SKM-1 (cell line): Measurements from ENCODE around the gene MTM1.

Source experiments
- DNase-seq: peaks from one replicate; lab custom pipeline; 2025; ENCODE audit not compliant: unreplicated experiment; lab: John Stamatoyannopoulos, UW

MTM1 gene

DNA sequence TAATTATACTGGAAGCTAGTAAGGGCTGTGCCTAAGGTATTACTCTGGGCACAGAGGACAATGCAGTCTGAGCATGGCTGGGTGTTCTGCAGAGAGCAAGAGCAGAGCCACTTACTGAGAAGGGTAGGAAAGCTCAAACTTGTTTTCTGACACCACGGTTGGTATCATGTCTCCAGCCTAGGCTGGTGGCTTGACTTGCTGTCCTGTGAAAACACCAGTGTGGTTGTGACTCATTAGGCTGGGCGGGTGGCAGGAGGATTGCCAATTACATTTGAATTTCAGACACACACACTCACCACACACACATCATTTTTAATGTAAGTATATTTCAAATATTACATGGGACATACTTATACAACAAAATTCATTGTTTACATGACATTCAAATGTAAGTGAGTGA is 19.7 kb upstream of the MTM1 start:
- DNase-seq: no peak

DNA sequence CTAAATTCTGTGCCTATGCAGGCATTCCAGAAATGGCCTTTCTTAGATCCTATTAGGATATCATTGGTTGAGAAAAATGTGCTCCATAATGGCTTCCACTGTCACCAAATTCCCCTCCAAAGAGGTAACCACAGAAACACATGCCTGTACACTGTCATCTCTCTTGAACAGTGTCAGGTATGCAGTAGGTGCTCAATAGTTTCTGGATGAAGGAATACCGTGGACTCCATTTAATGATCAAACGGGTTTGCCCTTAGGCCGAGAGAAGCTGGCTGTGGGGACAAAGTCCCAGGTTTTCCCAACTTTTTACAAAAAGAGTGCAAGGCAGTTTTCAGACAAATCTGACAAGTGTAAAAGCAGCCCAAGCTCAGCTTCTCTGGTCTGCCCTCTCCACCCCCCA is 16.5 kb upstream of the MTM1 start:
- DNase-seq: no peak

DNA sequence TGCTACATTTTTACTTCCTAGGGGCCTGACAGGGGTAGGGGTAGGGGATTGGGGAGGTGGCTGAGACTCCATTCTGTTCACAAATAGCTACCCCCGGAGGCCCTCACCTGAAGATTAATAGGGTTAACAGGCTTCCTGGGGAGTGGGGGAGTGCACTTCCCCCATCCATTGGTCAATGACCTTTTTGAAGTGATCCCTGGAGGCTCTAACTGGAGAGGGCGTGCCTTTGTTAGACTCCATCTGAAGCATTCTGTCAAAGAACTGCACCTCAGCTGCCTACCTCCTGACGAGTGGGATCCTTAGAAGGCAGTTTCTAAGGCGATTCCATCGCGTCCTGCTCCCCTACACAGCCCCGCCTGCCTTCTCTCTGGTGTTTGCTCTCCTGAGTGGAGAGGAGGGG is 10.0 kb upstream of the MTM1 start:
- DNase-seq: no peak

DNA sequence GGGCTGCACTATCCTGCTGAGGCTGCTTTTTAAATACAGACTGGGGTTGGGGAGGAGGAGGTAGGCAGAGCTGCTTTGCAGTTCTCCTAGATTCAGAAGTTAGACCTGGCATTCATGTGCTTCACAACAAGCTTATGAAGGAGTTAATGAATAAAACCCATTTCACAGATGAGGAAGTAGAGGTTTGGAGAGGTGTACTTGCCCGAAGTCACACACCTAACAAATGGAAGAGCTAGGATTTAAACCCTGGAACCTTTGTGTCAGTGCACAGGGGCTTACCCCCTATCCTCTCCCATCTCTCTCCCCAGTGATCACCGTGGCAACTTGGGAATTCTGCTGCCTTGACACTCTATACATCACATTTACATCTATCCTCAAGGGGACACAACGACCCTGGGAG is 3.6 kb upstream of the MTM1 start:
- no peak for DNase-seq

DNA sequence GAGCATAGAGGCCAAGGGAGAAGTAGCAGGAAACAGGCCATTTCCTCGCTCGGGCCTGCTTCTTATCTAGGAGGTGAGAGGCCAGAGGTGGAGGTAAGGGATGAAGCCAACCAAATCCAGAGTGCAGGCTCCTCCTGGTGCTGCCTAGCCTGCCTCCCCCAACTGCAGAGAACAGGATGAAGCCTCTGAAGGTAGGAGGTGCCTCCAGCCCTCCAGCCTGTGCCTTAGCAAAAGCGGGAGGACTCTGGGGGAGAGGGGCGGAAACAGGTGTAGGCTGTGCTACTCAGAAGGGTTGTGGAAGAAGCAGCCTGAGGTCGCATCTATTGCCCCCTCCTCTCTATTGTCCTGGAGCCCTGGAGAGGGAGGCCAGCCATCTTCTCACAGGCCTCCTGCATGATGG is 2.9 kb upstream of the MTM1 start:
- no peak for DNase-seq

DNA sequence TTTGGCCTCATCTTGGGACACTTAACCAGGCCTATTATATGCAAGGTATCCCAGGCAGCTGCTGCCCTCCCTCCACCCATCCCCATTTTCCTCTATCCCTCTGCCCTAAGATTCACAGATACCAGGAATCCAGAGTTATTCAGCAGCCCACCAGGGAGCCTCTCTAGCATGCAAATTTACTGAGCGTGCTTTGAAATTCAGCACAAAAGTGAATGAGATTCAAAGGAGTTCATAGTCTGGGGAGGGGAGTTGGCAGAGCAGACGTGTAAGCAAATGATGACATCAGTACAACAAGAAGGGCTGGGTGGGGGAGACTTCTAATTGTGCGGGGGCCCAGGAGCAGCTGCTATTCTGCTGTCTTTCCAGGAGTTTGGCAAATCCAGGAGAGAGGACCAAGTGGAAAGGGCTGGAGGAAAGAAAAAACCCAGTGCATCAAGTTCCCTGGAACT is 1.7 kb upstream of the MTM1 start:
- DNase-seq: no peak

DNA sequence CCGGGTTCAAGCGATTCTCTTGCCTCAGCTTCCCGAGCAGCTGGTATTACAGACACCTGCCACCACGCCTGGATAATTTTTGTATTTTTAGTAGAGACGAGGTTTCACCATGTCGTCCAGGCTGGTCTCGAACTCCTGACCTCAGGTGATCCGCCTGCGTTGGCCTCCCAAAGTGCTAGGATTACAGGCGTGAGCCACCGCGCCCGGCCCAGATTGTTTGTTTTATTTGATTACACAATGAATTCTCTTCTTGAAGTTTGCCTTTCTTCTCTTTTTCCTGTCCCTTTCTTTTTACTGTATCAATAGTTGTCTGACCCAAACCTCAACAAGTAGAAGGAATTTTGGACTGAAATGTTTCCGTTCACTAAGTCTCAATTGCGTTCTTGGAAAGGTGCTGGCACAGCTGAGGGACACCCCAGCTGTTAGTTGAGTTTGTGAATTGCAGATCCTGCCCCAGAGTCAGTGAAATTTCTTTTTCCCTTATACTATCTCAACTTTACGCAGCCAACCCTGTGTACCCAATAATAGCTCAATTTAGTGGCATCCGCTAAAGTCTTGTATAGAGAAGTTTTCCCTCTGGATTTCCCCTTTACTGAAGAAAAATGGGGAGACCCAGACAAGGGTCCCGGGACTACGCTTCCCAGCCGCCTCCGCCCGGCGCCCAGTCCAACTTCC is 639 bp upstream of the MTM1 start:
- DNase-seq: no peak

DNA sequence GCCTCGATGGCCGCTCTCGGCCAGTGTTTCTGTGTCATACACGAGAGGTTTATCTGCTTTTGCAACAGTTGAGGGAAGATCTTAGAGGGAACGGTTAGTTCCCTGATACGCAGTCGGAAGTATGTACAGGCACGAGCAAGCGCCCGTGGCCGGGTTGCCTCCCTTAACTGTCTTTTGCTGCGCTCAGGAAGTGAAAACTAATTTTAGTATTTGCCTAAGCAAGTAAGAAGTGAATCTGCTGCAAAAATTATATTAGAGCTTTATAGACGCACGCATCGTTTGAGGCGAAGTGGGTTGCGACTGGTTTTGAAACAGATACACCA is 695 bp downstream of the MTM1 start:
- DNase-seq: peak; percentile 24

DNA sequence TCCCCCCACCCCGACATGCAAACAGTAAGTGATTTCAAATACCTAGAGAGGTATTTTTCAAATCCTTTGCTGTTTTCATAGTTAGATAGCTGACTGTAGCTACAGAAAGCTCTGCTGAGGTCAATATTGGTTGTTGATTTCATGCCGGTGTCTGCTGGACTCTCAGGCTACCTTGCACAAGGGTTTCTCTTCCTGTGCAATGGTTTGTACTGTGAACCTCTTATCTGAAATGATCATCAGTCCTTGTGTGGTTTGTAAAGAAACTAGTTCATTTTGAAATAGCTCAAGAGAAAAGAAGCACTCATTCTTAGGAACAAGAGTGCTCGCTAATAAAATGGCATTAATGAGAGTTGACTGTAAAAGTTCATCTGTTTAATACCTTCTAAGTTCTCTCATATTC is 2.1 kb downstream of the MTM1 start:
- DNase-seq: no peak

DNA sequence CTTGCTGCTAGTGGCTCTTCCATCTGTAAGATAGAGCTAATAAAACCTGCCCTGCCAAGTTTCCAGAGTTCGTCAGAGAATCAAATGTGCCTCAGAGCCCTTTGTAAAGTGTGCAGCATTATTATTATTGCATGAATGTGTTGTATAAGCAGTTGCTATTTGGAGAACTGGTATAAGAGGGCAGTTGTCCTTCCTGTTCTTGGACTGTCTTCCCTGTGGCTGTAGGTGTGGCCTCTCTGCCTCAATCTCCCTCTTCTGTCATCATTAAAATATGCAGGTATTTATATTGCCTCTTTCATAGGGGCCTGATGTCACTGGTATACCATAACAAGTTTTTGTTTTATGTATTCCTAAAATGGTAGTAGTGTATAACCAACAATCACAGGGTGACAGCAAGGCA is 3.8 kb downstream of the MTM1 start:
- no peak for DNase-seq

DNA sequence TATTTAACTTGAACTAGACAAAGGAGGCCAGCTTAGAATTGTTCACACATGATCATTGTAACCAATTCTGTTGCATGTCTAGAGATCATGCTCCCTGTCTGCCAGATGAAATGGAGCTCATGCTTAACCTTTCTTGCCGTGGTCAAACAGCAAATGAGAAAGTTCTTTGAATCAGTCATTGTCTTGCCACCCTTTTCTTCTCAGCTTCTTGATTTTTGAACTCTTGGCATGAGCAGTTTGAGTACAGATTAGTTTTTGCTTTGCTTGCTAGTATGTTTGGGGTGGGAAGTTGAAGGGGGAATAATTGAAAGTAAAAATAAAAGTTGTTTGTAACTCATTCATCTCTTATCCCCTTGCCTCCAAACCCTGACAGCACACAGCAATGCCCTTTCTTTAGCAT is 4.7 kb downstream of the MTM1 start:
- no peak for DNase-seq

DNA sequence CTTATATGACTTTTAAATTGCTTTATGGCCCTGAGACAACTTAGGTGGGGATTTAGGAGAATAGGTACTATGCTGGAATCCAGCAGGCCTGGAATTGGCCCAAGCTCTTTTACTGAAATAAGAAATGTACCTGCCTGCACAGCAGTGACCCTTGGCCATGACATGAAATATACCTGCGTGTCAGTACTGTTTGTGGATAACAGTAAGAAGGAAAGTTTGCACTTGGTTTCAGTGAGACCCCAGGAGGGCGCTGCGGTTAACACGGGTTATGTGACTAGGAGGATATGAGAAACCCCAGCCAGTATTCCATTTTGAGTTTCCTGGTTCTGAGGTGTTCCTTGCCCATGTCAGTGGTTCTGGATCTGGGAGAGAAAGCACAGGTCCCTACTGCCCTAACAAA is 5.3 kb downstream of the MTM1 start:
- DNase-seq: no peak

DNA sequence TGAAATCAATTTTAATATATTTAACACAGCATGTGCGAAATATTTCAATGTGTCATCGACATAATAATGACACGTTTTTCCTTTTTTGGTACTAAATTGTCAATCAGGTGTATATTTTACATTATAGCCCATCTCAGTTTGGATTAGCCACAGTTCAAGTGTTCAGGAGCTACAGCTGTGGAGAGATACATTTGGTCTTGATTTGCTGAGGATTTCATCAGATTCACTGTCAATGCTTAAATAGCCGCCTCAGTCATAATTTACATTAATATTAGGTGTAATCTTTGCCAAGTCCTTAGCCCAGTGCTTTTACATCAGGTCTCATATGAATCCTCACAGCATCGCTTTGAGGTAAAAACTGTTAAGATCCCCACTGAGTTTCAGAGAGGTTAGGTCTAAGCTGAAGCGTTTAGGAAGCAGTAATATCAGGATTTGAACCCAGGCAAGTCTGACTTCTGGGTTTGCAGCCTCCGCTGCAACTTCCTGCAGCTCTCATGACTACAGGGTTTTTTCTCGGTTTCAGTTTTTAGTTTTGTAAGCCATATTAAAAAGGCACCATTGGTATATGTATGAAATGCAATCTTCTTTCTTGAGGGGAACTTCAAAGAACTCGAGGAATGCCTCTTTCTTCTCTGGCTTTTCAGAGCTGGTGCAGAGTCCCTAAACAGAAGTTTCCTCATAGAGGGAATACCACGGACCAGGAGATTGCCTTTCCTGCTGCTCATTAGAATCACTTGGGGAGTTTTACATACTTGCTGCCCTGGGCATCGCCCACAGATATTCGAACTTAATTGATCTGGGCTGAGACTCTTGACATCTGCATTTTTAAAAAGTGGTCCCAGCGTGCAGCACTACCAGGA is 6.4 kb downstream of the MTM1 start:
- no peak for DNase-seq

DNA sequence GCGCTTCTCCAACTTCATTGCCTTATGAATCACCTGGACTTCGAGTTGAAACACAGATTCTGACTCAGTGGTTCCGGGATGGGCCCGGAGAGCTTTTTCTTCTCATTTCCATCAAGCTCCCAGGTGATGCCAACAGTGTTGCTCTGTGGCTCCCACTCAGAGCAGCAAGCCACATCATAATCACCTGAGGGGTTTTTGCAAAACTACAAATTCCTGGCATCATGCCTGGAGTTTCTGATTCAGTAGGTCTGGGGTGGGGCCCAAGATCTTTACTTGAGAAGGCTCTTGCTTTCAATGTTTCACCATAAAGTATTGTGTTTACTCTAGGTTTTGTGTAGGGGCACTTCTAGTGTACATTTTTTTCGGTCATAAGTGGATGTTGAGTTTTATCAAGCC is 7.0 kb downstream of the MTM1 start:
- no peak for DNase-seq

DNA sequence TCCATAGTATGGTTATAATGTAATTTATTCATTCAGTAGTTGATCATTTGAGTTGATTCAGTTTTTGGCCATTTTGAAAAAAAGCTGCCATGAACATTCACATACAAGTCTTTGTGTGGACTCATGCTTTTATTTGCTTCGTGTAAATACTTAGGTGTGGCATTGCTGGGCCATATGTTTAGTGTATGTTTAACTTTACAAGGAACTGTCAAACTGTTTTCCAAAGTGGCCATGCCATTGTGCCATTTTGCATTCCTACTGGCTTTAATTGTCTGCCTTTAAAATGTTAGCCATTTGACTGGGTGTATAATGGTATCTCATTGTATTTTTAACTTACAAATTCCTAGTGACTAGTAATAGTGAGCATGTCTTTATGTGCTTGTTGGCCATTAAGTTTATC is 8.8 kb downstream of the MTM1 start:
- DNase-seq: no peak

DNA sequence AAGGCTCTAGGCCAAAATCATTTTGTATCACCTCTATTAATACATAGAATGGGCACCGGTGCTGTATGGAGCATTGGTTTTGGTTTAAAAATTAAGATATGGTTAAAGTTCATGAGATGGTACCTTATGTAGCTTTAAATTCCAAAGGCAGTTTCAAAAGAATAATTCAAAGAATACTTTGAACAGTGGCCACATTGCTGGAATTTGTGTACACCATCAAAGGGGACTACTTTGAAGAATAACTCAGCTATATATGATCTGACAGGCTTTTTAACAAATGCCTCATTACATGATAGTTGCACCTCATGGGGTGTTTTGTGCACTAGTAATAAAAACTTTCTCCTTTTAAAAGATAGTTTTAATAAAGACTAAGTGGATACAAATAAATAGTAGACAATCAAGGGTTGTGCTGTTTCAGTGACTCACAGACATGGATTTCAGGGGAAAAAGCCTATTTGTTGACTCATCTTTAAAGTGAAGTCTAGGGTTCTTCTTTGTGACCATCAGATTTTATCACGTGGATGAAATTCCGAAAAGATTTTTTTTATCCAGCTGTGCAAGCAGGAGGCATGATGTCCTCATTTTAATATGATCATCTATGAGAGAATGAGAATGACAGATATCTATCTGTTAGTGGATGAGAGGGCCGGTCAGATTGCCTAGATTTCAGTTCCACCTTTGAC is 12.8 kb downstream of the MTM1 start:
- no peak for DNase-seq

DNA sequence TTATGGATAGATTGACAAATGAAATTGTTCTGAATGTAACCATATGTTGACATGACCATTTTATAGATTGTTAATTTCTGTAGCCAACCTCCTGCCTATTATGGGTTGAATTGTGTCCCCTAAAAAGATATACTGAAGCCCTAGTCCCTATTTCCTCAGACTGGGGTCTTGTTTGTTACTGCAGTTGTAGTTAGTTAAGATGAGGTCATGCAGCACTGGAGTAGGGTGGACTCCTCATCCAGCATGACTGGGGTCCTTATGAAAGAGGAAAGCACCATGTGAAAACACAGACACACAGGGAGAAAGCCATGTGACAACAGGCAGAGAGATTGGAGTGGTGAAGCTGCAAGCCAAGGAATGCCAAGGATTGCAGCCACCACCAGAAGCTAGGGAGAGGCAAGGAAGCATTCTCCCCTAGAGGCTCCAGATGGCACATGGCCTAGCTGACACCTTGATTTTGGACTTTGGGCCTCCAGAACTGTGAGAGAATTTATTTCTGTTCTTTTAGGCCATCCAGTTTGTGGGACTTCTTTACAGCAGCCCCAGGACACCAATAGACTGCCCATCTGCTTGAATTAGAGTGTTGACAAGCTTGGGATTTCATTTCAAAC is 14.0 kb downstream of the MTM1 start:
- no peak for DNase-seq

DNA sequence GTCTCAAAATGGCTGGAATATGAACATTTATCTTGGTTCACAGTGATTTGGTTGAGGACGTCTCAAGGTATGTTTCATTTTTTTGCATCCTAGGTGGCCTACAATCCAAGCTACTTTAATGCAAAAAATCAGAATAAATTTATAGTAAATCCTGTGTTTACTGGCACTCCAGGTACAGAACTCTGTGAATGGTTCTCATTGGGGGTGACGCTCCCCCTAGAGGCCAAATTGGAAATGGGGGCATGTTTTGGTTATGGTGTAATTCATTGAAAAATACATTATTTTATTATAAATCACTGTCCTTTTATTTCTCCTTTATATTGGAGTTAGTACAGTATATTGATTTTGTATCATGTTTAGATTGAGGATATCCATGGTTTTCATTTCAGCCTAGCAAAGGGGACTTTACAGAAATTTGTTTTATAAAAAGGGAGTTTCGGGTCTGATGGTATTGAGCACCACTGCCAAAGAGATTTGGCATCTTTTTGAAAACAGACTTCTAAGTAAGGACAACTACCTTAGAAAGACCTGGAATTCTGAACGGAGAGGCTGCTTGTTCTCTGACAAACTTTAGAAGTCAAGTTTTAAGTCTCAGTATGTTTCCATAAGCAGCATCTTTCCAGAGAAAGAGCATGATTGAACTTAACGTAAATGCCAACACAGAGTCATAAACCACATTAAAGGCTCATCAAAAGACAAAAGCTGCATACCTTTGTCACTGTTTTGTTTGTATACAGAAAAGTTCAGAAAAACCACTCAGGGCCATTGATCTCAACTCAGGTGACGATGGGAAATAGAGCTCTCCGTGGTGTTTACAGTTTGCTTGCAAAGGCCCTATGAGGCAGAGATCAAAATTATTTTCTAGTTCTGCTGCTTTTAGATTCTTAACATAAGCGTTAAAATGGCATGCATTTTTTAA is 19.4 kb downstream of the MTM1 start:
- DNase-seq: no peak

DNA sequence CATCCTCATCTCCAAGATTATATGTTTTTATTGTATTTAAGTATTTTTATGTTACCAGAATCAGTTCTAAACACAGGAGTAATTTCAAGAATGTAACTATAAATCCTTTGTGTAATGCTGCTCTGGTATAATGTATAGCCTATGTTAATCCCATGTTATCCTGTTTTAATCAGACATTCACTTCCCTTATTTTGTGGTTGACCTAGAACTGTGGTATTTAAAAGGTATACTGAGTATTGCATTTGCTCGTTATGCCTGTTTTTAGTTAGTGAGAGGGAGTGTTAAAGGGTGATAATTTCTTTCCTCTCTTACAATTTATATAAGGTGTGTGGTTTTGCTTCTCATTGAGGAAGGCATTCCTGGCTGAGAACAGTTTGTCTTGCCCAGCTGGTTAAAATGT is 26.2 kb downstream of the MTM1 start:
- DNase-seq: no peak

DNA sequence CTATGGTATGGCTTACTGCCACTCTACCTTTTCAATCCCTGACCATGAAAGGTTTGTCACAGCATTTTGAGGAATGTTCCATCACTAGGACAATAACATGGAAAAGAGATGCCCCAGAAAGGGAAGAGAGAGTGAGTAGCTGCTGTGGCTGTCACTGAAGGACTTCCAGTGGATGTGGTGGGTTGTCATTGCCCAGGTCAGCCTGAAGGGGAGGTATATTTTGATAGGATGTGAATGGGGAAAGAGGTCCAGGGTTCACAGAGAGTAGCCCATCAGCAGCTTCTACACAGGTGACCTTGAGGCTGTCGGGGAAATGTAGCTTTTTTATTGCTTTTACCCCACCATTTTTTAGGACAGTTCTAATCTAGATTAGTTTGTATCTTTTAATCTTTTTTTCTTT is 30.8 kb downstream of the MTM1 start:
- no peak for DNase-seq

DNA sequence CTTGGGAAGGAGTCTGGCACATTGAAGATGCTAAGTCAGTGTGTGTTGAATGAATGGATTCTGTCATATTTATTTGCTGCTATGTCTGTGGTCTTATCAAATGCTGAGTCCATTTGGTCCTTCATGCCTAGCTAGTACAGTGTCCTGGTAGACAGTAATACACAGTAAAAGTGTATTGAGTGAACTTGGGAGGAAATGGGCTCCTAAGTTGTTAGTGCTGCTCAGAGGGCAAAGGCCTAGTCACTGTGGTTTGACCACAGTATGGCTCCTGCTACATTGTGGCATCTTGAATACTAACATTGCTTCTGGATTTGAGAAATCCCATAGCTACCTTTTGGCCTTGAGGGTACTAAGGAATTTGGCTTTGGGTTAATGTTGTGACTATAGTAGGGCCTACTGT is 33.9 kb downstream of the MTM1 start:
- no peak for DNase-seq
